ENCODE data around the gene SPATA21.

- TF ChIP-seq POLR2AphosphoS5 (IDR thresholded peaks at IDR 0.05; ENCODE audit: low read depth), result no peak
- TF ChIP-seq CTCF (conservative IDR thresholded peaks at IDR 0.05; ENCODE audit: low read depth in 2 of 2), result no peak
- no peak for TF ChIP-seq EZH2phosphoT487 (IDR thresholded peaks at IDR 0.05; ENCODE audit: unreplicated experiment)
- no peak for TF ChIP-seq CREB1 (CRISPR knock-in tag; IDR thresholded peaks at IDR 0.05; ENCODE audit: low read depth)
- no peak for TF ChIP-seq REST (IDR thresholded peaks at IDR 0.05; ENCODE audit: unreplicated experiment)
- TF ChIP-seq EZH2 (IDR thresholded peaks at IDR 0.05; ENCODE audit: low read depth, unreplicated experiment), result no peak
- no peak for TF ChIP-seq ETS1 (IDR thresholded peaks at IDR 0.05)
- TF ChIP-seq ZNF114 (CRISPR knock-in tag; IDR thresholded peaks at IDR 0.05), result no peak
- no peak for TF ChIP-seq STAT1 (IDR thresholded peaks at IDR 0.05; ENCODE audit: unreplicated experiment)
- TF ChIP-seq JUNB (IDR thresholded peaks at IDR 0.05; ENCODE audit: unreplicated experiment), result no peak
These were observed 56.4 kb downstream of the SPATA21 start for GRCh38 chr1:16380868-16381267.
